Activated CD8-positive, alpha-beta memory T cell treated with anti-CD3 and anti-CD28 coated beads for 4 hours (primary cell): ENCODE results near the gene ZNF860.
"Not testable (repeated sequence)": the region's sequence is repeated elsewhere in the genome, so short reads cannot be mapped to it uniquely, and the experiment has no call there.

Experiments
- DNase-seq, 2 donors: peaks; one replicate each; pipeline ENCODE4 v3.0.0-alpha.2; 2020; ENCODE audit warnings: low read depth in 2 of 2

Gene ZNF860

DNA sequence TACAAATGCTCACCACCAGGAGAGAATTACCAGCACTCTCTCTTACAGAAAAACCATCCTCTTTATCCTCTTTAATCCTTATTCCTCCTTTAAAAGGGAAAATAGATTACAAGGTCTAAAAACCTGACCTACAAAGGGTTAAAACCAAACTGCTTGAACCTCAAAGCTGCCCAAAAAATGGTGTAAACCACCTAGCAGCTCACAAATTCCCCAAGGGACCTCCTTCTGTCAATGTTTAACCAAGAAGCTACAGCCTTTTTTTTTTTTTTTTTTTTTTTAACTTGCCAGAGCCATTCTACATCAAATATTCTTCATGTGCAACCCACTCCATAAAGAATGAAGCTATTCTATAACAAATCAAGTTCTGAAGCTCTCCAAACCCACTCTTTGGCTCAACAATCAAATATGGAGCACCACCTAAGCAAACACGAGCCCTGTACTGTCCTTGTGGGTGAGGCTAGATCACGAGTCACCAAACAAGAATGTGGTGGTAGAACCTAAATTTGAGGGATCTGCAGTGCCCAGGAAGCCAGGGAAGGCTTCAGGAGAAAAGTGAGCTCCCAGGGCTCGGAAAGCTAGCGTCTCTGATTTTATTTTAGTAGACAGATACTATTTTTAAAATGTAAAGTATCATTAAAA lies 20.6 kb upstream of the ZNF860 start:
- no peak for DNase-seq

DNA sequence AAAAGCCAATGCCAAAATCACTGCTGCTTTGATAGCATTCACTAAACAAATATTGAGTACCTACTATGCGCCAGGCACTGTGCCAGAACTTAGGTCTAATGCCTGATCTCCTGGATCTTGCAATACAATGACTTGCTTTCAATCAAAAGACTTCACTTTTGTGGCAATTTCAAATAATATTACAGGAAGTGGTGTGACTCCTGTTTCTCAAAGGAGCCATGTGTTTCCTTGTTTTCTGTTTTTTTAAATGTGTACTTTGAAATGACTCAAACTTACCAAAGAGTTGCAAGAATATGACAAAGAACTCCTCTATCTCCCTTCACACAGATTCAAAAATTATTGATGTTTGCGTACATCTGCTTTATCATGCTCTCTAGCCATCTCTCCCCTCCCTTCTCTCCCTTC lies 18.7 kb upstream of the ZNF860 start:
- DNase-seq: no peak

DNA sequence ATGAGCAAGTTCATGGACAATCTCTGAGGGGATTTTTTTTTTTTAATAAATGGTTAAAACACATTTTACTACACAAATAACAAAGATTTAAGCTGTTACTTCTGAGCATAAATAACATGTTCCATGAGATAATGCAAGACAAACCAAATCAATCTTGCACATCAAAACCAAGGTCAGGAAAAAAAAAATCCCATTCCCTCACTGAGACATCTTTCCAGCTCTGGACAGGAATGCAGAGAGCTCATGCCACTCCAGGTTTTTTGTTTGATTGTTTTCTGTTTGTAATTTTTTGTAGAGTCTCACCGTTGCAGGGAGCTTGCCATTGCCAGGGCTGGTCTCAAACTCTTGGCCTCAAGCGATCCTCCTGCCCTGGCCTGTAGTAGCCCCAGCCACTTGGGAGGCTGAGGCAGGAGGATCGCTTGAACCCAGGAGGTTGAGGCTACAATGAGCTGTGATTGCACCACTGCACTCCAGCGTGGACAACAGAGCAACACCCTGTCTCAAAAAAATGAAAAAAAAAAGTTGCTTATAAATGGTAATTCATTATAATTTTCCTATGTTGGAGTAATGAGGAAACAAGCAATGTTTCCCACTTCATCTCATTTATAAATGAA lies 14.5 kb upstream of the ZNF860 start:
- no peak for DNase-seq

DNA sequence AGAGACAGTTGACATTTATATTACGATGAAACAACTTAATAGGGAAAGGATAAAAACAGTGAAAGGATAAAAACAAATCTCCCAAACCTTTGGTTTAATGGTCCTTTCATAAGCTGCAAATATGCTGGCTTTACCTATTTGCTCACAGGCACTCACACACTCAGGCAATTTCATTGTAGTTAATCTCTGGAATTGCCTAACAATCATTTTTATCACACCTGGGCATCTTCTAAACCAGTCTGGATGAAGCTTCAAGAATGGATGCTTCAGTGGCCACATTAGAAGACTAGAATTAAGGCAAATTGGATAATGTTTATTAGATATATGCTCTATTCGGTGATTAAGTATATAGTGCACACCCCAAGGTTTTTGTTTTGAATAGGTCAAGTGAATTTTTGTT lies 14.0 kb upstream of the ZNF860 start:
- no peak for DNase-seq

DNA sequence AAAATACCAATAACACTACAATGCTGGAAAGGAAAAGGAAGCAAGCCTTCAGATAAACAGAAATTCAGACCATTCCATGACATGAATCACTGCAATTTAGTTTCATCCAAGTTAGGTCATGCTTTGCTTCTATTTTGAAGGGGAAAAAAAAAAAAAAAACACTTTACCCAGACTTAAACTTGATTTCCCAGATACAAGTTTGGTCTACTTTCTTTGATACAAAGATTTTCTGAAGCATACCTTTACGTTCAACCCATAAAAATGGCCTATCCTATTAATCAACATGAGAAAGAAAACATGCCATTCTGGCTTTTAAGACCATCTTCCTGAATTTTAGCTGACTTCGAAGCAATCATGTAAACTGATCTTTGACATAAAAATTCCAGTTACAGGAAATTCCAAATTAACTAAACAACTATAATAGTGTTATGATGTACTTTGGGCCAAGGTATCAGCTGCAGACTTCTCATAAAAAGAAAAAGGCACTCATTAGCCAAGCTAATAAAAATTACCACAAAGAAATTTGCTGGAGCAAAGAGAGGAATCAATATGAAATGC lies 13.1 kb upstream of the ZNF860 start:
- no peak for DNase-seq

DNA sequence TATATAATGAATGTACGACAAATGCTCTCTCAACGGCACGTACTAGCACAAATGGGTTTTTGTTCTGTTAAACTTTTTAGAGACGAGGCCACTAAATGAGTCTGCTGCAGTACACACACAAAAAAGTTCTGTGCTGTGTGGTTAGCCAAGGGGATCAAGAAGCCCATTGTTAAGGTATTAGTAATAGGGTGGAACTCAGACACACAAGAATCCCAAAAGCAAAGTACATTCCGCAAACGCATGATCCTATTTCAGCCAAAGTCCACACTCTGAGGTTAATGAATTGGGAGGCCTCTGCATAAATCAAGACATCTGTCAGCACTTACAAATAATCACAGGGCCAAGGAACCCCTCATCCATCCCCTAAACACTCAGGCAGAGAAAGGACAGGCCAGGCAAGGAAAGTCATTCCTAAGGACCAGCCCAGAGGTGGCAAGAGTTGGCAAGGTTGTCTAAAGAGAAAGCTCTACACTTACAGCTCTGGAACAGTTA lies 12.6 kb upstream of the ZNF860 start:
- DNase-seq: no peak

DNA sequence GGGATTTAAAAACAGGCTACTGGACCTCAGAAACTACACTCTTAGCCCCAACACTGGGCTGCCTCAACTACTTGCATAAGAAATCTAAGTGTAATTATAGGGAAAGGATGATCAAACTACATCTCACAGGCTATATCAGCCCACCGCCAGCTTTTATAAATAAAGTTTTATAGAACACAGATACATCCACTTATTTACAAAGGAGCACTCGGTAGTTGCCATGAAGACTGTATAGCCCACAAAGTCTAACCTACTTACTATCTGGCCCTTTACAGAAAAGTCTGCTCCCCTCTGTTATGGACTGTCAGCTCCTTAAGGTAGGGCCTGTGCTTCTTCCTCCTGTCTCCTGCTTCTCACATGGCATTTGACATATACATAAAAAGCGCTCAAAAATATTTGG lies 9.9 kb upstream of the ZNF860 start:
- no peak for DNase-seq

DNA sequence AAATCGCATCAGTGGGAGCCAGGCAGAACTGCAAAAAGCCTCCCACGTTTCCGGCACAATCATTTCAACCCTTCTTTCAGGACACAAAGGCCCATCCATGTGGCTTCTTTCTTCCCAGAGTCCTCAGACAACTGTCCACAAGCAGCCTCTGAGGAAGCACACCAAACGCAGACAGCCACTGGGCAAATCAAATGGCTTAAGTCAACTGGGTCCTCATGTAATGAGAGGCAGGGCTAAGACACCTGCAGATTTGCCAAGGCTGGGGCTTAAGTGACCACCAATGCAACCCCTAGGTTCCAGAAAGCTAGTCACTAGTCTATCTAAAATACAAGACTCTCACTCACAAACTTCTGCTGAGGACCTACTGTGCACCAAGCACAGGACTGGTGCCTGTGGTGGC lies 8.5 kb upstream of the ZNF860 start:
- no peak for DNase-seq

DNA sequence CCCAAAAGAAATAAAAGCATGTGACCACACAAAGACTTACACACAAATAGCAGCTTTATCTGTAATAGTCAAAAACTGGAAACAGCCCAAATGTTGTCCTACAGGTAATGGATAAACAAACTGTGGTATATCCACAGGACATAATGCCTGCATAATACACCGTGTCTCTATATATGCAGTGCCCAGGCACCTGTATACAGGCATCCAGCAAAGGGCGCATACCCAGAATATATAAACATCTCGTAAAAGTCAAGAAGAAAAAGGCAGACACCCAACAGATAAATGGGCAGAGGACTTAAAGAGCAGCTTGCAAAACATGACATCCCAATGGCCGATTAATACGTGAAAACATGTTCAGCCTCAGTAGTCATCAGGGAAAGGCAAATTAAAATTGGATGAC lies 7.7 kb upstream of the ZNF860 start:
- DNase-seq: no peak

DNA sequence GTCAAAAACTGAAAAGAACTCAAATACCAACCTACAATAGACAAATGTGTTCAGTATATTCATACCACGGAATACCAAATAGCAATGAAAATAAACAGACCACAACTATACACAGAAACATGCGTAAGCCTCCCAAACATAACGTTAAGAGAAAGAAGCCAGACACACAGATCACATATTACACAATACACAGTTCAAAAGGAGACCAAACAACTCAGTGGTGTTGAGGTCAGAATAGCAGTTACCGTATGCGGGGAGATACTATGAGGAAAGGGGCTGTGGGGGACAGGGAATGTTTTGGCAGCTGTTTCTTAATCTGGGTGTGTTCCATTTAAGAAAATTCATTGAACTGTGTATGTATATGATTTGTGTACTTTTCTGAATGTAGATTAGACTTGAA lies 7.1 kb upstream of the ZNF860 start:
- DNase-seq: no peak

DNA sequence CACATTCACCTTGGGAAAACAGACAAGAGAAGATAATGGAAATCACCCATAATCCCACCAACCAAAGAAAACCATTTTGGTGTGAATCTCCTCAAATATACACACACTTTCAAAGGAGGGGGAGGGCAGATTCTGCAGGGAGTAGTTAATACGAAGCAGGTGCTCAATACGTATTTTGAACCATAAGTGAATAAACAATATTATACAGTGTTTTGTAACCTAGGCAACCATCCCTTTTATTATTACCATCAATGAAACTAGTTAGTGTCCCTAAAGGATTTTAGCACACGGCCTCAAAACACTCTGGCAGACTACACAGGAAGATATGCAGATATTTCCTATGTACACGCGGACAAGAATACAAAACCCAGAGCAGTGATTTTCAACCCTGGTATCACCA lies 6.6 kb upstream of the ZNF860 start:
- DNase-seq: no peak

DNA sequence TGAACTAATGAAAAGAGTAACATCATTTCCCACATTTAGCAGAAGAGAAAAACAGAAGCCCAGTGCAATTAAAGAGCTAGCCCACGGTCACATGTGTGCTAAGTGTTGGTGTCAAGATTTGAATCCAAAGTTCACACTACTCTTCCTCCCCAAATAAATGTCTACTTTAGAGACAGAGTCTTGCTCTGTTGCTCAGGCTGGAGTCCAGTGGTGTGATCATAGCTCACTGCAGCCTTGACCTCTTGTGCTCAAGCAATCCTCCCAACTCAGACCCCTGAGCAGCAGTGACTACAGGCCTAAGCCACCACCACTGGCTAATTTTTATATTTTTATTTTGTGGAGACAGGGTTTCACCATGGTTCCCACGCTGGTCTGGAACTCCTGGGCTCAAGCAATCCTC lies 5.2 kb upstream of the ZNF860 start:
- DNase-seq: no peak

DNA sequence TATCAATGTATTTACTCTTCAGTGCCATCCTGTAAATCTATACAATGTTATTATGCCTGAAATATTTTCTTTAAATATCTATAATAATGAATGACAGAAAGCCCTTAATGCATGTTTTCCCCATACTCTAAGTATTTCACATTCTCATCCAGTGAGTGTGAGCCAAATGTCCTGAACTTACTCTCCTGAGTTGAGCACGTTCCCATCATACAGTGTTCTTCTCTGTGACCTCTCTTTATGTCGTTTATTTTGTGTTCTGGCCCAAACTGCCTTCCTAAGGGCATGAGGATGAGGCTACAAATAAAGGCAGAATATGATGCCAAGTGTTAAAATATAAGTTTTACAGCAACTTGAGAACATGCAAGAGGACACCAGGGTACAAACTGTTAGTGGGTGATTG lies 3.8 kb upstream of the ZNF860 start:
- no peak for DNase-seq

DNA sequence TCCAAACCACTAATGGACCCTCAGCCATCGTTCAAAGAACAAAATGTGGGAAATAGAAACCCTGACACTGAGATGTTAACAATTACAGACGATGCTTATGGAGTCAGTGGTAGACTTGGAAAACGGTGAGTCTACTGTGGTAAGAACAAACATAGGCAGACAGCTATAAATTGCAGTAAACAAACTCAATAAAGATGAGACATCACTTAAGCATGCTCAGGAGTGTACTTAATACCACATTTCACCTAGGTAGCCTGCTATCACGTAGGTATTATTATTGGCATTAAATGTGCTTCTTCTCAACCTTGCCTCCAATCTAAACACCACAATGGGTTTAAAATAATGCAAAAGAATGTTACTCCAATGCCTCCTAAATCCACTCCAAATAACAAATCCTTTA lies 3.0 kb upstream of the ZNF860 start:
- DNase-seq: no peak

DNA sequence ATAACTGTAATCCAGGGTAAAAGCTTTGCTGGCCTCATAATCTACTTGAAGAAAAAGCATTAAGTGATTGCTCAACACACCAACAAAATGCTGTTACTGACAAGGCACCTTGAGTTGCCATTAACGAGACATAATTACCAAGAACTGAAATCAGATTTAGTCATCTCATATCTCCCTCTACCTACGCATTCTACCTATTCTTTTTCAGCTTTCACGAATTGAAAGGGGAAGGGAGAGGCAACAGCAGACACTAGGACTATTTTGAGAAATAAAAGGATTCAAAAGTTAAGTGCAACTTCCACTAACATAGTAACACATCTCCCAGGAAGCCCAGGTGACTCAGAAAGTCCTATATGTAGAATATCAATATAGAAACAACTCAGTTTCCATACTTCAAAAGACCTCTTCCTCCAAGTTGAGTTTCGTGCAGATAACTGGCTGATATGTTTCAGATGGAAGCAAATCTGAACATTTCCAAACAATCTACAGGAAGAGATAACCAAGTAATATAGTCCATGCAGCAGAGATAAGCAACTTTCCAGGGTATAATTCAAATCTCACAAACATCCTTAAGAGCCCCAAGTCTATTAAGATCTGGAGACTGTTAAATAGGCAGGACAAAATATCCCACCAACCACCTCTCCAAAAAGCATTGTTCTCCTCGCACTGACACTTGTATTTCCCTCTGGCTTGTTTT lies 2.4 kb upstream of the ZNF860 start:
- DNase-seq: no peak

DNA sequence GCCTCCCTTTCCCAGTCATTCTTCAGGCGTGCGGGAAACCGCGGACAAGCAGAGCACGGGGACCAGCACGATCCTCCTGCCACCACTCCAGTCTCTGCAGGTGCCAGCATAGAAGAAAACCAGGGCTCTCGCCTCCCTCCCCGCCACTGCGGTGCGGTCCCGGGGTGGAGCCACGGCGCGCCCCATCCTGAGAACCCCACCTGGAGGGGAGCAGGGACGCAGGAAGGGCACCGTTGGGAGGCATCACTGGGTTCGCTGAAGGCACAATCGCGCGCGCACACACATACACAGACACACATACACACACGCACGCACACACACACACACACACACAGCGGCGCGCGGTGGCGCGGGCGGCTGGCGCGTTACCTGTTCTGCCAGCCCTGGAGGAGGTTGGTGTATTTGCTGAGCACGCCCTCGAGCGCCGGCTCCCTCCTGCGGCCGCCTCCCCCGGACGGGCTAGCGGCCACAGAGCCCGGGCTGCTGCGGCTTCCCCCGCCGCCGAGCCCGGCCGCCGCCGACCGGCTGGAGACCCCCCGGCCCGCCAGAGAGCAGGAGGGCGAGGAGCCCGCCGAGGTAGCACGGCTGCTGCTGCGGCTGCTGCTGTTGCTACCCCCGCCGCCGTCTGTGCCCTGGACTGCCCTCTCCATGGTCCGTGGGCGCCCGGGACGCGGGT lies 882 bp upstream of the ZNF860 start:
- DNase-seq: no peak

DNA sequence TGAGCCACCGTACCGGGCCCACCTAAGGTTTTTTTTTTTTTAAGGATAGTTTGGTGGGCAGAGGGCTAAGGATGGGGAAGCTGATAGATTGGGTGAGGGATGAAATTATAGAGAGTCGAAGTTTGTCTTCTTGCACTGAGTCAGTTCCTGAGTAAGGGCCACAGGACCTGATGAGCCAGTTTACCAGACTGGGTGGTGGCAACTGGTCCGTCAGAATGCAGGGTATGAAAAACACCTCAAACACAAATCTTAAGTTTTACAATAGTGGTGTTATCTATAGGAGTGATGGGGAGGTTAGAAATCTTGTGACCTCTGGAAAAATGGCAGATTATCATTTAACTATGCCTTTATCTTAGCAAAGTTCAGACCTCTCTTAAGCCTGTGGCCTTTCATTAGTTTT lies 2.8 kb downstream of the ZNF860 start:
- no peak for DNase-seq

DNA sequence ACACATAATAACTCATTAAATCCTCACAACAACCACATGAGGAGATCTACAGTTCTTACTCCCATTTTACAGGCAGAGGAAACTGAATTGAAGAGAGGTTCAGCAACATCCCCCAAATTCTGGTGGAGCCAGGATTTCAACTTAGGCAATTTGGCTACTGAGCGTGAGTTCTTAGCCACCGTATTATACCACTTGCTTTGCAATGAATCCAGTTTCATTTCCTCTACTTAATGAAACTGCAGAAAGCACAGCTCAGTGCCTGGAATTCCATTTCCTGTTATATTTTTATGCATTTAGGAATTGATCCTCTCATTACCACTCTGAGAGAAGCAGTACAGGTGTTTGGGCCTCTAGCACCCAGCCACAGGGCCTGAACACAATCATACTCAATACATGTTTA lies 4.3 kb downstream of the ZNF860 start:
- DNase-seq: no peak

DNA sequence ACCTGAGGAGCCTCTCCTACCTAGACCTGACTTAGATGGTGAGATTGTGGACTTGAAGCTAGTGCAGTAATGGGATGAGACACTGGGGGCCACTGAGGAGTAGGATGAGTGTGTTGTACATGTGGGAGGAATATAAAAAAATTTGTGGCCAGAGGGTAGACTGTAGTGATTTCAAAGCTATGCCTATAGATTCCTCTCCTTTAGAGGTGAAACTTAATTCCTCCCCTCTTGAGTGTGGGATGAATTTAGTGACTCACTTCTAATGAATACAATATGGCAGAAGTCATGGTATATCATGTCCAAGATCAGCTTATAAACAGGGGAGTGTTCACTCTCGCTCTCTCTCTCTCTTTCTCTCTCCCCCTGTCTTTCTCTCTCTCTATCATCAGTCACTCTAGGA lies 6.7 kb downstream of the ZNF860 start:
- DNase-seq: no peak

DNA sequence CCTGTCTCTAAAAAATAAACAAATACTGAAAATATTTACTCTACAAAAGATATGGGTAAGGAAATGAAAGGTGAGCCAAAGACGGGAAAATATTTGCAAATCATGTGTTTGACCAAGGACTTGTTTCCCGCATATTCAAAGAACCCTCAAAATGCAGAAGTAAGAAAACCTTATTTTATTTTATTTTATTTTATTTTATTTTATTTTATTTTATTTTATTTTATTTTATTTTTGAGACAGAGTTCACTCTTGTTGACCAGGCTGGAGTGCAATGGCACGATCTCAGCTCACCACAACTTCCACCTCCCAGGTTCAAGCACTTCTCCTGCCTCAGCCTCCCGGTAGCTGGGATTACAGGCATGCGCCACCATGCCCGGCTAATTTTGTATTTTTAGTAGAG lies 11.4 kb downstream of the ZNF860 start:
- not testable (repeated sequence) for DNase-seq

DNA sequence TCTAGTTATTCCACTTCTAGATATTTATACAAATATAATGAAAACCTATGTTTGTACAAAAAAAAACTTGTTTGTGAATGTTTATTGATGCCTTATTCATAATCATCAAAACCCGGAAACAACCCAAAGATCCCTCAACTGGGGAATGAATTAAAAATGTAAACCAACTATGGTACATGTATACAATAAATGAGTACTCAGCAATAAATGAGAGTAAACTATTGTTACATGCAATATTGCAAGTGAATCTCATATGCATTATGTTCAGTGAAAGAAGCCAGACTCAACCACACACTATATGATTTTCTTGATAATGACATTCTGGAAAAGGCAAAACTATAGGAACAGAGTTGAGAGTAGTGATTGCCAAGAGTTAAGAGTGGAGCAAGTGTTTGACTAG lies 12.3 kb downstream of the ZNF860 start:
- no peak for DNase-seq

DNA sequence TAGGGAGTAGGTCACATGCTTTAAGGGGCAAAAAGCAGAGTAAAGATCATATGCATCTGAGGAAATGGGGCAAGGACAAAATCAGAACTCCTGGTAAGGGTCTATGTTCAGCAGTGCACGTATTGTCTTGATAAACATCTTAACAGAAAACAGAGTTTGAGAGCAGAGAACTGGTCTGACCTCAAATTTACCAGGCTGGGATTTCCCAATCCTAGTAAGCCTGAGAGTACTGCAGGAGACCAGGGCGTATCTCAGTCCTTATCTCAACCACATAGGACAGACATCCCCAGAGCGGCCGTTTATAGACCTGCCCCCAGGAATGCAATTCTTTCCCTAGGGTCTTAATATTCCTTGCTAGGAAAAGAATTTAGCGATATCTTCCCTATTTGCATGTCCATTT lies 13.5 kb downstream of the ZNF860 start:
- not testable (repeated sequence) for DNase-seq
